ENCODE results near the gene ADCY1.

Gene ADCY1

GRCh38 chr7:45626441-45627430 is 52.6 kb downstream of the ADCY1 start:
- DNase-seq, result no peak

DNA sequence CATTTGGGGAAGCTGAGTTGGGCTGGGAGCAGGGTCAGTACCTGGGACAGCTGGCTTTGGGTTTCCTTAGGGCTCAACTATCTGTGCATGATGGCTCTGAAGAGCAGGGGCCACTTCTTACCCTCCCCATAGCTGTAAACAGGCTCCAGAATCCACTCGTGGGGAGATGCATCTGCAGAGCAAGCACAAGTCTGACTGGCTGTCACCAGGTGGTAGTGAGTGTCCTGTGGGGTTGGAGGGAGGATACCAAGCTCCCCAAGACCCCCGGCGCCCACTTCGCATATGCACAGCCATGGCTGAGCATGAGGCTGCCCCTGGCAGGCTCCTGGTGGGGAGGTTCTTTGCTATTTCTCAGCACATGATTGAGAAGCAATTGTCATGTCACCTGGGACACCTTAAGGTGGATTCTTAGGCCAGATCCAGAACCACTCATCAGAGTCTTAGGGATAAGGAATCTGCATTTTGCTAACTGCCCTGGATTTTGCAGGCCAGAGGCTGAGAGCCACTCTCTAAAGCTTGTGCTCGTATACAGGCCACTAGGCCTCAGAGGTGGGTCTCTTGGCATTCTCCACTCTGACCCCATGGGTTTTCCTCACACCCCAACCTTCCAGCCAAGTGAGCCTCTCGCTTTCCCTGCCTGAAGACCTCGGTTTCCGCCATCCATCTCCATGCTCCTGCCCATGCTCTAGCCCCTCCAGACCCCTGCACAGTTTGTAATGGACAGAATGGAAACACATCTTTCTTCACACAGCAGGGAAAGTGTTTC is 53.7 kb downstream of the ADCY1 start:
- DNase-seq, result no peak

GRCh38 chr7:45631569-45631968 is 57.4 kb downstream of the ADCY1 start:
- DNase-seq, result no peak

GRCh38 chr7:45636733-45637132 is 62.6 kb downstream of the ADCY1 start:
- DNase-seq, result no peak

GRCh38 chr7:45638916-45639315 is 64.7 kb downstream of the ADCY1 start:
- no peak for DNase-seq

GRCh38 chr7:45642044-45642443 is 67.9 kb downstream of the ADCY1 start:
- DNase-seq, result no peak

- DNase-seq, result no peak
Measured at GRCh38 chr7:45643630-45644029, 69.5 kb downstream of the ADCY1 start.

- DNase-seq, result no peak
Measured at GRCh38 chr7:45644237-45644636, 70.1 kb downstream of the ADCY1 start.

- DNase-seq, result no peak
Measured at GRCh38 chr7:45645141-45645969, 71.2 kb downstream of the ADCY1 start.

- no peak for DNase-seq
Measured at GRCh38 chr7:45646207-45646821, 72.1 kb downstream of the ADCY1 start.

DNA sequence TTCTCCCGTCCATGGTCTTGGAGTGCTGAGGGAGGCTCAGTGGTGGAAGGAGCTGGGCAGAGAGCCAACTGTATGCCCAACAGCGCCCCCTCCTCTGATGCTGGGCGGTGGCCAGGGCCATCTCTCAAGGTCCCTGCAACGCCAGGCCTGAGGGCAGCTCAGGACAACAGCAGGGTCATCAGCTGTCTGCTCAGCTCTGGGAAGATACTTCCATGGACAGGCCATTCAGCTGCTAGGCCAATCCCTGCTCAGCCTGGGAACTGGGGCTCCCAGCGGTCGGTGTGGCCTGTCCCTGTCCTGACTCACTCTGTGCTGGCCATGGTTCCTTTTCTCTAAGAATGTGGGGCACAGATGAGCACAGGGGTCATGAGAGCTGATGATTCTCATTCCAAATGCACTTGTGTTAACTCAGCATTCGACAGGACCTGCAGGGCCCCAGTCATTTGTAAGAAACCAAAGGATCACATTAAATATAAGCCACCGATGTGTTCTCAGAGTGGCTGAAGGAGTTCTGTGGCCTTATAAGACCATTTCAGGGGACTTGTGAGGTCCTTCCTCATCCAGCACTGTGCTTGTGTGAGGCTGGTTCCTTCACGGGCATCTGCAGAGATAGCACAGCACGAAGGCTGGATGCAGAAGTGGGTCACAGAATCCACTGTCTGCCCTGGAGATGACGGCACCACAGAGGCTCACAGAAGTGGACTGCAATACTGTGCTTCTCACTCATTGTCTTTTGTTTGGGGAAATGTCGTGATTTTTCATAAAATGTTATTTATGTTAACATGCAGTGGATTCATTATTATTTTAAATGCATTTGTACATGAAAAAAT is 73.0 kb downstream of the ADCY1 start:
- DNase-seq, result no peak

GRCh38 chr7:45647967-45648670 is 74.0 kb downstream of the ADCY1 start:
- DNase-seq, result no peak

DNA sequence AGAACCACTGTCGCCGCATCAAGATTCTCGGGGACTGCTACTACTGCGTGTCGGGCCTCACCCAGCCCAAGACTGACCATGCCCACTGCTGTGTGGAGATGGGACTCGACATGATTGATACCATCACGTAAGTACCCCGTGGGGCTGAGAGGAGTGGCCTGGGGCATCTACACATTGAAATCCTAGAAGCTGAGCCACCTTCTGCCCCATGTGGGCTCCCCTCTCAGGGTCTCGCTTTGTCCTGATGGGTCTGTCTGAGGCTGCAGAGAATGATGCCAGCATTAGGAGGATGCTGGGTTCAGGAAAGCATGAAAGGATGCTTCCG is 74.5 kb downstream of the ADCY1 start:
- no peak for DNase-seq

- no peak for DNase-seq
Measured at GRCh38 chr7:45649560-45650346, 75.6 kb downstream of the ADCY1 start.

DNA sequence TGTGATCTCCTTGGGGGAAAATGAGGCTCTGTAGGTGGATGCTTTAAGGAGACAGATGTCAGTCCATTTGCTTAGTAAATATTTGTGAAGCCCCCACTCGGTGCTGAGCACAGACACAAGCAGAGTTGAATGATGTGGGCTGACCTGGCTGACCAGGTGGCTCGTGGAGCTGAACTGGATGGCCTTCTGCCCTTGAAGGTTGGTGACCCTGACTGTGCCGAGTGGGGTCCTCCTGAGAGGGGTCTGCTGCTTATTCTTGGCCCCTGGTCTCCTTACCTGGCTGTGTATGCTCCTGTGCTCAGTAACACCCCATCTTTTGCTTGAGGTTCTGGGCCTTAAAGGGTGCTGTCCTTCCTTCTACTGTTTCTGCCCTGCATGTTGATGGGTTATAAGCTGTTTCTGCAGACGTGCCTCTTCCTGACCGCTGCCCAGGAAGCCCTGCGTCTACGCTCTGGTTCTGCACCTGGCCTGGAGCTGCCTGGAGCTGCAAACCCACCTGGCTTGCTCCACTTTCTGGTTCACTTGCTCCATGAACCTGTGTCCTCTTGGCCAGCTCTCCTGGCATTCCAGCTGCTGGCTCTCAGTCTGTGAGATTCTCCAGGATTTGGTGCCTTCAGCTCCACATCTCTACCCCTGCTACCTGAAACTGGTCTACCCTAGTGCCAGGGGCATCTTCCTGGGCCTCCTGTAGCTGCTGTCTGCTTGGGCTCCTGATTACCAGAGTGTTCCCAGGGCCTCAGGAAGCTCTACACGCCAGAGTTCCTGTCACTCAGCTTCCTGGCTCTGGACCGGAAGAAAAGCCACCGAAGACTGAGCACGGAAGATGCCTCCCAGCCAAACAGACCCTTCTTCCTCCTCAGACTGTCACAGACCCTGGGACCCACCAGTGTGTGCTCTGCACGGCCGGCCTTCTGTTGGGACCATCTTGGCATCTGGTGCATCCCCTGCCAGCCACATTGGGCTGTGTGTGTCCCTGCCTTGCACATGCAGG is 76.5 kb downstream of the ADCY1 start:
- DNase-seq, result no peak

GRCh38 chr7:45651540-45651939 is 77.4 kb downstream of the ADCY1 start:
- no peak for DNase-seq

GRCh38 chr7:45652630-45653029 is 78.5 kb downstream of the ADCY1 start:
- no peak for DNase-seq

DNA sequence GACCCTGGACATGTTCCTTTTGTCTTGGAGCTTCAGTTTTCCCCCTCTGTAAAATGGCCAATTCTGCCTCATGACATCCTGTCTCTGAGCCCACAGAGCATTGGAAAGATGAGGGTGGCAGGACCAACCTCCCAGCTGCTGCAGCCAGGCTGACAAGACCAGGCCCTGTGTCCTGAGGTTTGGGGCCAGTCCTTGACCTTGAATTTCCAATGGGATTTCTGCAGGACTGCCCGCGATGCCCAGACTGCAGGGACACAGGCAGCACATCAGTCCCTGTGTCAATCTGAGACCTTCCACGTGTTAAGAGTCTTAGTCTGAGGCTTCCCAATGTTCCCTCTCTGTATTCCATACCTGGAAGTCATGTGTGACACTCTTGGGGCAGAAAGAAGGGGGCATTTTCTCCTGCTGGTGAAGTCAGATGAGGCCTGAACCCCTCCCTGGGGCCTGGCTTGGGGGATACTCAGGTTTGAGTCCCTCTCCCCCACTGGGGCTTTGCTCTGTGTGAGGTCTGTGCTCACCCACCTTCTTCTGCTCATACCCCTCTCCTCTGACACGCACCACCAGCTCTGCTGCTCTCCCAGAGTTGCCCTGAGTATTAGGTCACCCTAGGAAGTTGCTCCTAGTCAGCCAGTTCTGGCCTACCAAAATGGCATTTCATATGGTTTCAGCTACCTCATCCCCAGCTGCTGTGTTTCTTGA is 79.2 kb downstream of the ADCY1 start:
- DNase-seq, result no peak
